HG03575 (cell line): ENCODE data around the gene AFF2.

Experiments
- ATAC-seq: cut with Tn5 transposase; IDR thresholded peaks from one replicate; pipeline ENCODE4 v1.9.1; 2021; ENCODE audit not compliant: unreplicated experiment, insufficient number of reproducible peaks, low FRiP score; ENCODE audit errors: extremely low read depth

AFF2 gene

DNA sequence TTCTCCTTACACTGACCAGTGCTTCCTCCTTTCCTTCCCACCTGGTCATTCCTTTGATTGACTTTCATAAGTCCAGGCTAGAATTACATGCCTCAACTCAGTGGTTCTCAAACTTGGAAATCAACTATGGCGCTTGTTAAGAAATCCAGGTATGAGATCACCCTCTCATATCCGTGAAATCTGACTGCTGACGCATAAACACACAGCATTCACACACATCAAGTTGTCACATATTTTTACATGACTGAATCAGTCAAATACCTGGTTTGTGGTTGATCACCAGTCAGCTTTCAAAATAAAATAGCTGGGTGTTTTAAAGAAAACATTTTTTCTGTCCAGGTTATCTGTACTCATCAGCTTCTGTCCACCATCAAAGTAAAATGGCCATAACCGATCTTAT lies 433.5 kb downstream of the AFF2 start:
- no peak for ATAC-seq

DNA sequence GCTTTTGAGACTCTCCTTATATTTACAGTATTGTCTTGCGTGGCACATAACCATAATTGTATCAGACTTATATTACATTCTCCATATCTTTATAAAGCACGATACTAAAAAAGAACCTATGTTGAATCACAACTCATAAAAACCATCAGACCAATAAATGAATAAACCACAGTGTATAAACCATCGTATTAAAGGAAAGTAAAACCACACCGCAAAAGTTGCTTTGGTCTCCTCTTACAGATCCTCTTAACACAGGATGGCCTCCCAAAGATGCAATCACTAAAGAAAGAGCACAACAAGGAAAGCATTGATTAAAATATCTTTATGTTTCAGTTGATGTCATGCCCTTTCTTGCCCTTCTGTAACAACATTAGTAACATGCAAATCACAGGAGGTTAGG lies 437.9 kb downstream of the AFF2 start:
- no peak for ATAC-seq

- ATAC-seq: no peak
These were observed 440.1 kb downstream of the AFF2 start for GRCh38 chrX:148940411-148940996.

- no peak for ATAC-seq
These were observed 442.3 kb downstream of the AFF2 start for GRCh38 chrX:148942754-148943153.

DNA sequence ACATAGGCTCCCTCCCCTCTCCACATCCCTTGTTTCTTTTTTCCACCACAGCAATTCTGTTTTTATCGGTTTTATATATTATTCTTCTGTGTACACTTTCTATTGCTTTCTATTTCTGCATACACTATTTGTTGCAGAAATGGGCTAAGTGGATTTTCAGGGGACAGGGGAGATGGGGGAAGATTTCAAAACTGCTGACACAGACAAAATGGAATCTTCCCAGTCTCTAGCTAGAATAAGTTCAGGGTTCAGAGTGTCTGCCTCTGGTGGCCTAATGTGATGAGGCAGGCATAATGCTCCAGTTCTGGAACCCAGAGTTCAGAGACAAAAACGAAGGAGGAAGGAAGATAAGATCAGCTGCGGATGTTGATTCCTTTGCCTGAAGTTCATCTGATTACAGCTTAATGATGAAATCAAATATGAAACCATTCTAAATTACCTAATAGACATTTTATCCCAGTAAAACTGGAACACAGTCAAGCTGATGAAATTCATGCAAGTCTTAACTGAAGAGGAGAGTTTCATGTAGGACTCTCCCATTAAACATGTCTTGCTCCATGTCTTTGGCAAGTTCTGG lies 447.1 kb downstream of the AFF2 start:
- ATAC-seq: no peak

- ATAC-seq: no peak
These were observed 455.9 kb downstream of the AFF2 start for GRCh38 chrX:148956352-148956751.

GRCh38 chrX:148958901-148959300 lies 458.5 kb downstream of the AFF2 start:
- no peak for ATAC-seq

GRCh38 chrX:148960060-148960459 lies 459.6 kb downstream of the AFF2 start:
- ATAC-seq: no peak

DNA sequence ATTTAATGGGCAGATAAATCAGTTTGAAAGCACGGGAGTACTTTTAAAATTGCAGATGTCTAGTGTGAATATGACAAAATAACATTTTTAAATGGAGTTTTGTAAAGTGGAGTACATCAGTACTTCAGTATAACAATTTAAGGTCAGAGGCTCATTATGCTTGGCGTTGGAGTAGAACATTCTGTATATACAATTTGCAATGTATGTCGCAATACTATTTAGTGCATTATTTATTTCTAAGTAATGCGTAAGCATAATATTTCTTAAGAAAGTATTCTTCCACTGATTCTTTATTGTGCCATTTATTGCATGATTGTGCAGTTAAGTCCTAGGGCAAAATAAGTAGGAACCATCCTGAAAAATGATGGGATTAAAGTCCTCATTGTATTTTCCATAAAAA lies 461.6 kb downstream of the AFF2 start:
- ATAC-seq: no peak

DNA sequence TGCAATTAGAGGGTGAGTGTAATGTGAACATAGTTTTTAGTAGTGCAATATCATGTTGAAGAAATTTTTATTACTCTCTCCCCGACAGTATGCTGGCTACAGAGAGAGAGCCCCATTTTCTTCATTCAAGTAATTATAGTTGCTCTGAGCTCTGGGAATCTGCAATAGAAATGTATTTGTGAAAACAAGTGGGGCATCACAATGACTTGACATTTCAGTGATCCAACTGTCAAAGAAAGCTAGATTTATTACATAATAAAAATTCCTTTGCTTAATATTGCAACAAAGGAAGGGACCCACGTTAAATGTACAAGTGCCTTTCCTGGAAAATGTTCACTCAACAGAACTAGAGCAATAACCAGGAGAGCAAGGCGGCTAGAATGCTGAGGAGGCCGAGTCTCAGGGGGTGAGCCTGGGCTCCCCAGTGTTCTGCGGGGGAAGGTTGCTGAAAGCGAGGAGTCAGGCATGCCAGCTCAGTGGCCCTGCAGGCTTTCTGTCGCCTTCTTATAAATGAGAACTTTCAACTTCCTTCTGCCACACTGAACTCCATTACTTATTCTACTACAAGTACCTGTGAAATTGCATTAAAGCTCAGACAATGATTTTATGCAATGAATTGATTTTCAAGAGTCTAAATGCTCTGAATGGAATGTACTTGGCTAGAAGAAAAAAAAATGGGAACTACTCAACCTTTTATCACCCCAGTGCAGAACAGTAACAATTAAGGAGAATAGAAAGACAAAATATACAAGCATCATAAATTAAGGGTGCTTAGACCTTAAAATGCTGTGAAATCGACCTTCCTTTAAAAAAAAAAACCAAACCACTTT lies 476.4 kb downstream of the AFF2 start:
- no peak for ATAC-seq

DNA sequence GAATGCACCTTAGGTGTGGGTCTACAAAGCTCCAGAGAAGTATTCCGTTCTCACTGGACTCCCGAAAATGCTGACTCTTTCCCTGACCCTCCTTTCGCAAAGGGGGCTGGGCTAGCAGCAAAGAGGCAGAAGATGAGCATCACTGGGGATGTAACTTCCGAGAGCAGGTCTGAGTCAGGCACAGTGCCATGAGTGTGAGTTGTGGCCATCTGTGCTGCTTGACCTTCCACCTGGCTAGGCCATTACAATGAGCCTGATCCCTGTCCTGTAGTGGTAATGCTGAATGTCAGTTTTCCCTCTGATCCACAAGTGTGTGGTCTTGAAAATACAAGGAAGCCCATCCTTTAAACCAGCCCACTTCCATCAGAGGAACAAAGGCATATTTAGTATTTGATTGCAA lies 479.4 kb downstream of the AFF2 start:
- ATAC-seq: no peak

- ATAC-seq: no peak
These were observed 483.8 kb downstream of the AFF2 start for GRCh38 chrX:148984238-148984637.

DNA sequence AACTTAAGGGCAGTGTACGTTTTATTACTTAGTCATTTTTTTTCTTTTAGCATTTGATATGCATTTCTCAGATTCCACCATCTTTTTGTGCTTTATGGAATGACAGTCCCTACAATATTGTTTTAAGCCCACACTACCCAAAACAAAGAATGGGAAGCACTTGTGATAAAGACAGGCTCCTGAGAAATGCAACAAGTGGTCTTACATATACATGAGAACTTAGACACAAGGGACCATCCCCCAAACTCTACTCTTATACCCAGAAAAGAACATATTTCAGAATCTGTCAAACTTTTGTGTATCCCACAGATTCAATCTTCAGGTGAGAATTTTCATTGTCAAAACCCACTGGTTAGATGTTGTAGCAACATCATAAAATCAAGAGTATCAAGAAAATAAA lies 491.1 kb downstream of the AFF2 start:
- no peak for ATAC-seq

DNA sequence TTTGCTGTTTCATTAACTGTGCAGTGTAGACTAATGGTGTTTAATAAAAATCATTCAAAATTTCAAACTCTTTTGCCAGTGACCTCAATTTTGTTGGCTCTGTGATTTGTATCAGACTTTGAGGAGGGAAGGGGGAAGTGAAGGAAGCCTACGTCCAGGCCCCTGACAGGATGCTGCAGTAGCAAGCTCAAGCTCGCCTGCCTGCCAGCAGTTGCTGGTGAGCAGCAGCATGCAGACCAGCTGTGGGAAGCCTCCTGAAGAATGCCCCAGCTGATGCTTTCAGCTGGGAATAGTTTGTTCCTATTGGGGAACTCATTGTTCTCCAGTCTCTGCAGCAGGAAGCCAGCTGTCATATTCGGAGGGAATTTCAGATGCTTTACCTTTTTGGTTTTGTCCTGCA lies 495.2 kb downstream of the AFF2 start:
- ATAC-seq: no peak

- no peak for ATAC-seq
These were observed 501.9 kb downstream of the AFF2 start for GRCh38 chrX:149002320-149002719.

- ATAC-seq: no peak
These were observed 503.6 kb downstream of the AFF2 start for GRCh38 chrX:149003863-149004660.

GRCh38 chrX:149004936-149005335 lies 504.5 kb downstream of the AFF2 start:
- ATAC-seq: no peak

DNA sequence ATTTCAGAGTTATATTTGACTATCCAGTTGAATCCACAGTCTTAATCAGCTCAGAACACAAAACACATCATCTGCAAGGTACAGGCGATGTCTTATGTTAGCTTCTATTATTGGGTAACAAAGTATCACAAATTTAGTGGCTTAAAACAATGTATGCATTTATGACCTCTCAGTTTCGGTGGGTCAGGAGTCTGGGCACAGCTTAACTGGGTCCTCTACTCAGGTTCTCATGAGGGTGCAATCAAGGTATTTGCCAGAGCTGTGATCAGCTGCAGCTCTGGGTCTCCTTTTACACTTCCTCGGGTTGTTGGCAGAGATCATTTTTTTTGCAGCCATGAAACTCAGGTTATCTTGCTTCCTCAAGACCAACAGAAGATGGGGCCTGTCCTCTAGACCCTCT lies 505.8 kb downstream of the AFF2 start:
- no peak for ATAC-seq

DNA sequence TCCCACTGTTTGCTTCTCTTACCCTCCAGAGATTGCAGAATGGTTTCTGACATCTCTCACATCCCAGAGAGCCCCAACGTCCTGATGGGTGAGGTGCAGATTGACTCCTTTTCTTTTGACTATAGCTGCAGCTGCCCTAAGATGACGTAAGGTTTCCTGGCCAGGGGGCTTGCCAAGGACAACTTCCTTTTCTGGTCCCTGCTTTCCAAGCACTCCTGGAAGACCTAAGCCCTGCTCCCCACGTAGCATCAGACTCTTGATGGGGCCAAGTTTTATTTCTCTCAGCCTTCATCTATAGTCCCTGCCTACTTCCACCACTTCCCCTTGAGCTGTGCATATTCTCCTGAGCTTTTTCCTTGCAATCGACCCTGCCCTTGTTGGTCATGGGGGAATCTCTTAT lies 507.0 kb downstream of the AFF2 start:
- ATAC-seq: no peak
